GM21576 (cell line): ENCODE results near the gene MAP3K9.

Source experiments
- ATAC-seq: cut with Tn5 transposase; IDR thresholded peaks from one replicate; pipeline ENCODE4 v1.9.1; 2021; ENCODE audit warnings: mild to moderate bottlenecking, moderate library complexity; ENCODE audit not compliant: unreplicated experiment

MAP3K9 gene

DNA sequence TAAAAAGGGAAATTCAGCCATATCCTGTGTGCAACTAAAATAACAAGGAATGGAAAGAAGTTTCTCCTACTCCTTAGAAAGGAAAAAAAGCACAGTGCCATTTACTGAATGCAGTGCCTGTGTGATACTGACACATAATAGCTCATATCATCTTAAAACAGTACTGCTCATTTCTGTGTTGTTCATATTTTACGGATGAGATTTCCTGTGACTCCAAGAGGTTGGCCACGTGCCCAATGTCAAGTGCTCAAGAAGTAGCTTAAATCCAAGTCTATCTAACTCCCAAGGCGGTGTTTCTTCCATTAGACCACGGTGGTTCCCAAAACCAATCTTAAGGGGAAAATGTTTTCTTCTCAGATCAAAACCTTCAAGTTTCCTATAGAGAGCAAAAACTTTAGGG, 20.0 kb downstream of the MAP3K9 start:
- ATAC-seq, result no peak

DNA sequence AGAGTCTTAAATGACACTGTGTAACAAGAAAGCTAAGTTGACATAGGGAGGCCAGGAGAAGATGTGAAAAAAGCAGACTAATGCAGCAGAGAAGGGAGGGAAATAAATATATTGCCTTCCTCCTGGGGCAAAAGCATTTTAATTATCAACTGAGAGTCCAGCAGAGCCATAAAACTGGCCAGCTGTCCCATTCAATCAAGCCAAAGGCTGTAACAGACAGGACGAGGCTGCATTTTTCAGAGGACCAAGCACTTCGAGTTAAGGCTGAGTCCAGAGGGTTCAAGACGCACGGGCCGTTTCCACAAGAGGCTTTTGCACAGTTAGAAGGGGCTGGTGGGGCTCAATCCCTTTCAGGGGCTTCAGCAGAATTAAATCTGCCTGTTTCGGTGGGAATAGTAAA, 20.4 kb downstream of the MAP3K9 start:
- ATAC-seq, result no peak

DNA sequence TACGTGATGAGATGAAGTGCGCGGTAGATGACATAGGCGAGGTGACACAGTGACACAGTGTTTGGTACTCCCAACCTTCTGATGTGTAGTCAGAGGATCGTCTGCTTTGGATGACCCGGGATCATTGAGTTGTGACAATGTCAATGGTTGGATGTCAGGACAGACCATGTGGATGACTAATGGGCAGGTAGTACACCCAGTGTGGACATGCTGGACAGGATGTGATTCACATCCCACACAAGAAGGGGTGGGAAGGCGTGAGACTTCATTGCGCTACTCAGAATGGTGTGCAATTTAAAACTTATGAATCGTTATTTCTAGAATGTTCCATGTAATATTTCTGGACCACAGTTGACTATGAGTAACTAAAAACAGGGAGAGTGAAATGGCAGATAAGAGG, 23.8 kb downstream of the MAP3K9 start:
- ATAC-seq, result no peak

DNA sequence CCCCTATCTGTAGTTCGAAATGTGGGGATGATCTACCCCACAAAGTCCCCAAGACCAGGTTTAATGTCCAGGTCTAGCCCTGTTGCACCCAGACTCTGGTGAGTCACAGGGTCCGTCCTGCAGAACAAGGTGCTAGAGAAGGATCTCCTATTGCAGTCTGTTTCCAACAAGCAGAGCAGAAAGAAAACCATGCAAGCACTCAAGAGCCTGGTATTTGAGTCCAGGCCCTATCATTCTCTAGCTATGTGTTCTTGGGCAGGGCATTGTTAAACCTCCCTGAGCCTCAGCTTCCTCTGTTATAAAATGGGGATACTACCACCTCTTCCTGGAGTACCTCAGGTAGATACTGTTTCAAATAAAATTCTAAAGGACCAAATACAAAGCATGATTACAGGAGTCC, 24.4 kb downstream of the MAP3K9 start:
- ATAC-seq, result no peak

DNA sequence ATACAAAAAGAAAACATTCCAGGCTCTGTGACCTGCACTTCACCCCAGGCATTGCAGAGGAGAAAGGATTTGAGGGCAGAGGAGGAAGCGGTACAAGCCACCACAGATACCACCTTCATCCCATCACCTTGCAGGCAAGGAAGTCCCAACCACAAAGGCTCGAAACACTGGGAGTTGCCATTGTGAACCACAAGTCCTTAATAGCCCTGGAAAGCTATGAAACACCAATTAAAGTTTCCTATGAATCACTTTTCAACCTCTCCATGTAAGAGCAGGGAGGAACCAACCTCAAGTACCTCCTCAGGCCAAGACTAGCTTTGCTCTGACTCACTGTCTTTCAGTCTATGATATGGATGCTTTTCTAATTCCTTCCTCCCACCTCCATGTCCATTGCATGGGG, 27.0 kb downstream of the MAP3K9 start:
- ATAC-seq, result no peak

DNA sequence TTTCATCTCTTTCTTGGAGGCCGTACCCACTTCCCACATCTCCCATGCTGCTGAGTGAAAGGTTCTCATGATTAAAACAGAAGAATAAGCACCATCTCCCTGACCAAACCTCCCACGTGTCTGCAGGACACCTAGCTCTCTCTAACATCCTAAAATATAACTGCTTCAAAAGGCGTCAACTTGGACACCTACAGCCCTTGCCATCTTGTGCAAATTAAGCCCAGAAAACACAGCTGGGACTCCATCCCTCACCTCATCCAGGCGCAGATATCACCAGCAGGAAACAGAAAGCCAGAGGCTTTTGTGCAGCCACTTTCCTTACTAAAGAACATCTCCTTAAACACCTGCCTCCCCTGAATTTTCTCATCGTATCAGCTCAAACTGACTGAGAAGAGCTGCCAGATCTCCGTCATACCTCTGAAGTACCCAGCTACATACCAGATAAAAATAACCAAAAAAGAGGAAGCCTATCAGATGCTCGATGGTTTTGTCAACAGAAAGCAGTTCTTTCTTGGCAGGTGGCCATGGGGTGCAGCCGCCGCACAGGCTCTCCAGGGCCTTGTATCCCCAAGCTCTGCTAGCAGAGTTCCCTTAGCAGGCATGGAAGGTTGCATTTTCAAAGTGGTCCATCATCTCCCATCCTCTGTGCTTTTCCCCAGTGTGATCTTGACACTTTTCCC, 28.8 kb downstream of the MAP3K9 start:
- no peak for ATAC-seq

DNA sequence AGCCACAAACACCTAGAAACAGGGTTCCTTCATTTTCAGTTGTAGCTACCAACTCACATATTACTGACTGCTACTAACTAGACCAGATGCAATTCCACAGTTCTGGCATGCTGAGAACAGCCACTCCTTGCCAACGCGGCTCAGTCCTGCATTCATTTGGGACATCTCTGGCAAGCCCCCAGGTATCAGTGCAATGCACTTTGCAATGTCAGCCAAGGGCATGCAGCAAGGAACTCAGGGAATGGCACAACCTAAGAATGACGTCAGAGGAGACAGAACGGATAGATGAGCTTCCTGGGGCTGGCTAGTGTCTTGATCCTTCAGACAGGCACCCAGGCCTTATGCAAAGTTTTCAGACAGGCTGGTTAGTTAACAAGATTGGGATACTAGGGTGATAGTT, 29.6 kb downstream of the MAP3K9 start:
- ATAC-seq, result no peak

DNA sequence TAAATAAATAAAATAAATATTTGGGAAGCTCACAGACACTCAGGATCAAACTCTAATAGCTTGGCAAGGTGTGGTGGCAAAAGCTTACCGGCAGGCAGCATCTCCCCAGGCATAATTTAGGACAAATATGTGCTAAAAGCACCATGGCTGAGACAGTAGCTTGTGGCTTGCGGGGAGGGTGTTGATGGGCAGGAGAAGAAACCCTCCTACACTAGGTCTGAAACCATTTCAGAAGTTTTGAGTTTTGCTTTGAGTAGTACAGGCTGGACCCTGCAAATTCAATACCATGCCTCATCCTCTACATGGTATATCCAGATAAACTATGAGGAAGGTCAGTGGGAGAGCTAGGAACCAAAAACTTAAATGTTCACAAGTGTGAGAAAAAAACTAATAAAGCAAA, 33.1 kb downstream of the MAP3K9 start:
- ATAC-seq, result no peak

DNA sequence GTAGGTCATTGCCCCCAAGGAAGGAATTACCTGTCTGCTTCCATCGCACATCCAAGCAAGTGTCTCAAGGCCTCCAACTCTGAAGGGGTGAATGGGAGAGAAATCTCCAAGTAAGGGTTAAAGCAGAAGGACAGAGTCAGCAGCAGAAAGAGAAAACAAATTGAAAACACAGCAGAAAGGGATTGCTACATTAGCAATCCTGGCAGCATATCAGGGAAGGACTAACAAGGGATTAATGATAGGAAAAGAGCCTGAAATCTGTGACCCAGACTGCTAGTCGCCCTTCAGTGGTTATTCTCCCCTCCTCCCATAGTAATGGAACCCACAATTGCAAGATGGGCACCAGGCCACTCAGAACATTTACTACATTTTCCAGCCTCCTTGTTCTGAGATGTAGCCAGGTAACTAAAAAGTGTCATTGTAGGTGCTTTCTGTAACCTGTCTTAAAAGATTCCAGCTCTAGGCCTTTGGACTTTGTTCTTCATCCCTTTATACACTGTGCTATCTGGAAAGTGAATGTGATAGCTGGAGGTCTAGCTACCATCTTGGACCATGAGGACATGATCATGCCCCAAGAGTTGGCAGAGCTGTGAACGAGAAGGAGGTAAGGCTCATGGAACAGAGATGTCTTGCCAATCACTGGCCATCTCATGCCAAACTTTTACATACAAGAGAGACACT, 36.0 kb downstream of the MAP3K9 start:
- no peak for ATAC-seq

DNA sequence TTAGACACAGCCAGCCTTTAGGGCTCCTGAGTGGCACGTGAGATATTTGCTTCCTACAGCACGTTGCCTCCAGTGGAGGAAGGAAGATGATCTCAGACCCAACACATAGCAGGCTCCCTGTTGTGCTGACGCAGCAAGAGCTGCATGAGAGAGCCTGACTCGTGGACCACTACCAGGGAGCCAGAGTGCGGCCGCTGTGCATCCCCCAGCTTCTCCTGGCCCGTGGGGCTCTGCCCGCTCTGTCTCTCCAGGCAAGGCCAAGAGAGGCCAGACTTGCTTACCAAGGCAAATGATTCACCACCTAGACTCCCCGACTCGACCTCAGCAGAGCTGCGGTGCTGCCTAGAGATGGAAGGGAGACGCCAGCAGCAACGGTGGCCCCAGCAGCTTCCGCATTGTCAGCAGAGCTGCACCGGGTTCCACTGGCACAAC, 37.5 kb downstream of the MAP3K9 start:
- ATAC-seq, result no peak

DNA sequence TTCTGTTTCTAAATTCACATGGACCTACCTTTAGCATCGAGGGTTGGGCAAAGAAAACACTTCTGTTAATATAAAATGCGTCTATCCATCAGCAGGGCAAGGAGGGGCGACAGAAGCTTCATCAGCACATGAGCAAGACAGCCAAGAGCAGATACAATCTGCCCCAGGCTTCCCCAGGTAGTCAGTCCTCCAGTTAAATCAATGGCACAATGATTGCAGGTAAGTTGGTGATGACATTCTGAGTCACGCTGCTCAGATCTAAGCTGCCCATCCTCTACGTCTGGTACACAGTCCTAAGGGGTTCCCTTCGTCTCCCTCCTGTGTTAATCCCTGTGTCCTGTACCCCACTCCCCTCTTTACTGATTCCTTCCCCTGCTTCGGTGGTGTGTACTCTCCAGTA, 38.8 kb downstream of the MAP3K9 start:
- no peak for ATAC-seq

DNA sequence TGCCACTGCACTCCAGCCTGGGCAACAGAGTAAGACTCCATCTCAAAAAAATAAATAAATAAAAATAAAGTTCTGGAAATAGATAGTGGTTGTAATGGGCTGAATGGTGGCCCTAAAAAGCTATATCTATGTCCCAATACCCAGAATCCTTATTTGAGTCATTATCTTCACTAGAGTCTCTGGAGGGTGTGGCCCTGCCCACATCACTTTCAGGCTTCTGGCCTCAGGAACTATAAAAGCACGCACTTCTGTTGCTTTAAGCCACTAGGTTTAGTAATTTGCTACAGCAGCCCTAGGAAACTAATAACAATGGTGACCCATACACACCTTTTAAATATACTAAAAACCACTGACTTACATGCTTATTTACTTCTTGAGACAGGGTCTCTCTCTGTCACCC, 49.9 kb downstream of the MAP3K9 start:
- no peak for ATAC-seq

DNA sequence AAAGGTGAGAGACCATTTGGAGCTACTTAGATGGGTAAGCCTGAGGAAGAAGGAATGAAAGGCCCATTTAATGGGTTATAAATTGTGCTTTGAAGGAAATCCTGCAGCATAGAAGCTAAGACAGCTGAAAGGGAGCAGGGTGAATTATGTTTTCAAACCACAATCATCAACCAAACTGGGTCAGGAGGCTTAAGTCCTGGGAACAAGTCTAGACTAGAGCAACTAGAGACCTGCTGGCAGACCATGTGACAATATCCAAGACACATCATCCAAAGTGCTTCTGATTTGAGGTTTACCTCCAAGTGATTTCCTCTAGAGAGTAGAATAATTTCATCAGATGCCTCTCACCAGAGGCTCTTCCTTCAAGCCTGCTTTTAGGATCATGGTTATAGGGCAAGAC, 53.7 kb downstream of the MAP3K9 start:
- ATAC-seq, result no peak

DNA sequence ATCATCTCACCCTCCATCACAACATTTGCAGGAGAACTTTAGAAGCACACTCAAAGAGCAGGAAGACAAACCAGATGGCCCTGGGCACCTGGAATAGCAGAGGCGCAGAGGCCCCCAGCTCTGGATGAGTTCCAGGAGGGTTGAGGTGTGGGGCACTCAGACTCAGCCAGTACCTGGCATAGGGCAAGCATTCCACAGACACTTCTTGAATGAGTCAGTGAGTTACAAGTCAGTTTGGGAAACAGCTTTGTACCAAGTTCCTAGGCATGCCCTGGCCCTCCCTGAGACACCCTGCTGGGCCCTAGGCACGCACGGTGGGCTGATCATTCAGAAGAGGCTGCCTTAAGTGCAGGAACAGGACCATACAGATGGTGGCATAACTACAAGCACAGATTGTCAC, 54.3 kb downstream of the MAP3K9 start:
- no peak for ATAC-seq

DNA sequence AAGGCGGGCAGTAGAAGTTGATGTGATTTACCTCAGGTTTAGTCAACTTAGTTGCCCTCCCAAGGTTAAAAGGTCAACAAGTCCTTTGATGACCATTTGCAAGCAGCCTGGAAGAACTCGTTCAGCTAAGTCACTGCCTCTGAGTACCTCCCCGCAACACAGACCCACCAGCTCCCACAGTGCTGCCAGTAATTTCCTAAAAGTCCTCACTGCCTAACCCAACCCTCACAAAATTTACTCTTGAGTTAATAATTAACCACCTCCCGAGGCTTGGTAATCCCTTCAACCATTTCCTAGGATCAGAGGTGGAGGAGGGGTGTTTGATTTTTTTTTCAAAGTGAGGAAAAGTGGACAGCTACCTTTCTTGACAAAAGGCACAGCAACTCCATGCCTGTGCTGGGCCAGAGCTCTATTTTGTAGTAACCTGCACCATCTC, 55.8 kb downstream of the MAP3K9 start:
- no peak for ATAC-seq

DNA sequence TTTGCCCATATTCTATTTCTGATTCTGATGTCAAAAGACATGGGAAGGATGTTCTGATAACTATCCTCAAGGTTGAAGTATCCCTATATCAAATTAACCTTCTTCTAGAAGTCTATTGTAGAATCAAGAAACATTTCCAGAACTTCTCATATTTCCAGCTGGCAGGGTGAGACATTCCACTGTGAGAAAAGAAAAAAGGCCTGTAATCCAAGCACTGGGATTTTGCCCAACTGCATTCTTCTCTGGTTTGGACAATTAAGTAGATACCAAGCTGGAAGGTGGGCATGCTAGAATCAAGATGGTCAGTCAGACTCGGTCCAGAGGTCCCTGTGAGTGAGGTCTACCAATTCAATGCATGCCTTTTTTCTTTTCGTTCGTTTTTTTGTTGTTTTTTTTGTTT, 60.9 kb downstream of the MAP3K9 start:
- ATAC-seq, result no peak

DNA sequence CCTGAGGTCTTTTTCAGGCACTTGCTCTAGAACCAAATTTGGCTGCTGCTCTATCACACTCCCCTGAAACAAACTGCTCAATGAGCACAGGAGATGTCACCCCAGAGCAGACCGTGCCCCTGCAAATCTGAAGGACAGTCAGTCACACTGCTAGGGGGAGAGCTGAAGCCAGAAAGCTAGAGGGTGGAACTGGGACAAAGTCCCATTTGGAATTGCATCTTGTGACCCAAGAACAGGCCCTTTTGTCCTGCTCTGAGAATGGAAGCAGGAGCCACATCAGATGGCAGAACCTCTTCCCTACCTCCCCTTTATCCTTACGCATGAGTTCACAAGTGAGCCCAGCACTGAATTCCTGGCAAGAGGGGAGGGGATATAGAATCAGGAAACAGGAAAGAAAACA, 64.7 kb downstream of the MAP3K9 start:
- no peak for ATAC-seq

DNA sequence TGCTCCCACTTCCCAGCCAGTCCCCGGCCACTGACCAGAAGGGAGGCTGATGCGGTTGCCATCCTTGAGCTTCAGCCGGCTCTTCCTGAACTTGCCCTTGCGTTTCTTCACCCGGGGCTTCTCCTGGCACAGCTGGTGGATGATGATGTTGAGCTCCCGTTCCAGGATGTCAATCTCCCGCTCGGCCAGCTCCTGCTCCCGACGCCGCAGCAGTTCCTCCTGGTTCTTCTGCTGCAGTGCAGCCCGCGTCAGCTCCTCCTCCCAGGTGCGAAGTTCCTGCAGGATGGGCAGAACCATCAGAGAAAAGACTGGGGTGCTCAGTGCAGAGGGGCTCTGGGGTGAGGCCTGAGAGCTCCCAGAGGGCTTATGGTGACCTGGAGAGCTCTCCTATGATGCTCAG, 67.0 kb downstream of the MAP3K9 start:
- no peak for ATAC-seq

DNA sequence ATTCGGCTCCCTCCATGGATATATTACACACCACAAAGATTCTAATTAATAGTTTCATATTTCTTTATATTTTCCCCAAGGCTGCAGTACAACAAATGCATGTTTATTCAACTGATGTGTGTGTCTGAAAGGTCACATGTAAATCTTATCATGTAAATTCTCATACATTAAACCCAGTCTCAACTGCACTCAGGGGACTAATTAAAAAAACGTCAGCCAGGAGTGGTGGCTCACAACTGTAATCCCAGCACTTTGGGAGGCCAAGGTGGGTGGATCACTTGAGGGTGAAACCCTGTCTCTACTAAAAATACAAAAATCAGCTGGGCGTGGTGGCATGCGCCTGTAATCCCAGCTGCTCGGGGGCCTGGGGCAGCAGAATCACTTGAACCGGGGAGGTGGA, 67.8 kb downstream of the MAP3K9 start:
- ATAC-seq, result no peak

DNA sequence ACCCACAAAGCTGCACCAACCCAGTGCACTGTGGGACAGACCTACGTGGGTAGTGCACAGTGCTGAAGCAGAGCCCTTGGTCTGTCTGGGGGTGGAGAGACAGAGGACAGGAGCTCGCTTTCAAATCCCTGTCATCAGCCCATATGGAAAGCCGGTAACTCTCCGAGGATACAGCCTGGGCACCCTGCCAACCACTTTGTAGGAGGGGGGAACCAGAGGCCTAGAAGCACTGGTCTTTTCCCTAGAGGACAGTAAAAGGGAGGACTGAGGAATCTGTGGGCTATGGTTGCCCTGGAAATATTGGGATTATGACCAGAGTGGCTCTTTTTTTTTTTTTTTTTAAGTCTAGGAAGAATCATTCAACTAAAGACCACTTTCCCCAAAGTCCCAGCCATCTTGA, 74.3 kb downstream of the MAP3K9 start:
- no peak for ATAC-seq

DNA sequence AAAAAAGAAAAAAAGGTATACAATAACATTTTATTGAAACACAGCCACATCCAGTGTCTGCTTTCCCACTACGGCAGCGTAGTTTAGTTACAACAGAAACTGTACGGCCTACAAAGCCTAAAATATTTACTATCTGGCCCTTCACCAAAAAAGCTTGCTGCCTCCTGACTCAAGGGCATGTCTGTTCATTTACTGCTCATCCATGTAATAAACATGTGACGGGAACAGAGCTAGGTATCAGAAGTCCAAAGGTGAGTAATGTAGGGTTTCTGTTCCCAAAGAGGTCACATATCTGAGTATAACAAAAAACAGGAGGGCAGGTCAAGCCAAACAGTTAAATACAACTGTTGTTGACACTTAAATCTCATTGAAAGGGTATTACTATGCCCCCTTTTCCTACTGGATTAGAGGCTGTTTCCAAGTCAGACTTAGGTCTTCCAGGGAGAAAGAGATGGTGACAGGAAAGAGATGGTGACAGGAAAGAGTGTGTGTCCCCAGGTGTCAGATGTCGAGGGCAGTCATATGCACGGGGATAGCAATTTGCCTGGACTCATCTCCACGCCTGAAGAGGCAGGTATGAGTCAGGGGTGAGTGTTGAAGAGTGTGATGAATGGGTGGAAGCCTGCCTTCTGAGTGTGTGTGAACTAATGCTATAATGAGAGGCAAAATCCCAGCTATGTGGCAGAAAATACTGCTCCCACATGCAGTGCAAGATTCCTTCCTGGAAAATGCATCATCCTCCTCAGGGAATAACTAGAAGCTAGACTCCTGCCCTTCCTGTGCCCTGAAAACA, 77.7 kb downstream of the MAP3K9 start:
- no peak for ATAC-seq

DNA sequence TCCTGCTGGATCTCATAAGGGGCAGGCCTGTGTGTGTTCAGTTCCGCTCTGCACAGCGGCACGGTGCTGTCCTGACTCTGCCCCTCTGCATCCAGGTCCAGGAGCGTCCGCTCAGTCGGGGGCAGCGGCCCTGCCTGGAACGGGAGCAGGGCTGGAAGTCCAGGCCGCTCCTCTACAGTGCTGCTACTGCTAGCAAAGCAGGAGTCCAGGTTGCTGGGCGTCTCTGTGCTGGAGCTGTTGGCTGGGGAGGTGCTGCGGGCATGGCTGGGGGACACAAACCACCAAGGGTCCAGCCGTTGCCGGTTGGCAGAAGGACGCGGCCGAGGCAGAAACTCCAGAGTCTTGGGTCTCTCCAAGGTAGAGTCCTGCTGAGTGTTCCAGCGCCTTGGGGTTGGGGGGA, 78.9 kb downstream of the MAP3K9 start:
- ATAC-seq, result no peak
